ENCODE results near the gene XRCC3.

Gene XRCC3

DNA sequence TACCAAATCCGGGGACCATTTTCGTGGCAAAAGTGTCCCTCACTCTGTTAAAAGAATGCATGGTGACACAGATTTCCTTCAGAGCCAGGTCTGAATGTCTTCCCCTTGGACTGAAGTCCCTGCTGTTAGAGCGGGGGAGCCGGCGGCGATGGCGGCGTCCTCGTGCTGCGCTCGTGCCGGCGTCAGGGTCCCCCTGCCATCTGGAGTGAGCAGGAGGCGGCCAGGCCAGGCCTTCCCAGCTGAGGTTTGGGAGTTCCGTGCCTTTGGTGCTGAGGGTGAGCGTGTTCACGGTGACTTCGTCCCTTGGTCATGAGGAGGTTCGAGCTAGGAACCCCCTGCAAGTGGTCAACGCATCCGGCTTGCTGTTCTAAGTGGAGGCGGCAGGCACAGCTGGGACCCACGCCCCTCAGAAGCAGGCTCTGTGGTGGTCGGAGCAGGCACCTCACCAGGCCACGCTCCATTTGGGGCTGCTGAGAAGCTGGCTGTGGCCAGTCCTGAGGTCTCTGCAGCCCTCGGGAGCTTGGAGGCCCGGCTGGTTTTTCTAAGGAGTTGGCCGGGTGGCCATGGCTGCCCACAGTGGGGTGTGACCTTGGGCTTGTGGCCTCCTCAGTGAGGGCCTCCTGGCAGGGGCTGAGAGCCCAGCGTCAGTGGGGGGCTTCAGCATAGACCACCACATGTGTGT is 9.9 kb upstream of the XRCC3 start:
- no peak for DNase-seq

DNA sequence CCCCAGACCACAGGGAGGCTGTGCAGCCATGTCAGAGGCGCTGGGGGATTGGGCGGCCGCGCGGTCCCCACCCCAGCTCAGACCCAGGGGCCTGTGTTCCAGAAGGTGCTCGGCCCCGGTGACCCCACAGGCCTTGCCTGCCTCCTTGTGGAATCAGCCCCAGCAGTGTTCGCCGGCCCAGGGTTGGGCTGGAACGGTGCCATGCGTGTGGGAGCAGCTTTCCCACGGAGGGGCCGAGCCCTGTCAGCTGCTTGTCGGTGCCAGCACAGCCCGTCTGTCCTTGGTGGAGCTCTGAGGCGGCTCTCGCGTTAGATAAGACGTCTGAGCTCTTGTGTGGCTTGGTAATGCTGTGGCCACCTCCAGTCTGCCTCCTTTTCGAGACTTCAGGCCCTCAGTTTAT is 8.9 kb upstream of the XRCC3 start:
- no peak for DNase-seq

DNA sequence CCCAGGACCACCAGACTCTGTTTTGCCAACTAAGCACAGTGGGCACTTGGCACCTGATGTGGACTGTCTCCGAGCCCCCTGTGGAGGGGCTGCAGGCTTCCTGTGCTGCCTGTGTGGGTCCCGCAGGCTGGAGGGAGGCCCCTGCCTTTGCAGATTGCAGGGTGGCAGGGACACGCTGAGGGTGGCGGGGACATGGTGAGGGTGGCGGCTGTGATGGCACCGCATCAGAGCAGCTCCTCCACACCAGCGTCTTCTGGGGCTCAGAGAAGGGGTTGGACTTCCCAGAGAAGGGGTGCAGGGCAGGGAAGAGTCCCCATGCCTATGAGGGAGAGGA is 8.5 kb upstream of the XRCC3 start:
- DNase-seq: no peak

DNA sequence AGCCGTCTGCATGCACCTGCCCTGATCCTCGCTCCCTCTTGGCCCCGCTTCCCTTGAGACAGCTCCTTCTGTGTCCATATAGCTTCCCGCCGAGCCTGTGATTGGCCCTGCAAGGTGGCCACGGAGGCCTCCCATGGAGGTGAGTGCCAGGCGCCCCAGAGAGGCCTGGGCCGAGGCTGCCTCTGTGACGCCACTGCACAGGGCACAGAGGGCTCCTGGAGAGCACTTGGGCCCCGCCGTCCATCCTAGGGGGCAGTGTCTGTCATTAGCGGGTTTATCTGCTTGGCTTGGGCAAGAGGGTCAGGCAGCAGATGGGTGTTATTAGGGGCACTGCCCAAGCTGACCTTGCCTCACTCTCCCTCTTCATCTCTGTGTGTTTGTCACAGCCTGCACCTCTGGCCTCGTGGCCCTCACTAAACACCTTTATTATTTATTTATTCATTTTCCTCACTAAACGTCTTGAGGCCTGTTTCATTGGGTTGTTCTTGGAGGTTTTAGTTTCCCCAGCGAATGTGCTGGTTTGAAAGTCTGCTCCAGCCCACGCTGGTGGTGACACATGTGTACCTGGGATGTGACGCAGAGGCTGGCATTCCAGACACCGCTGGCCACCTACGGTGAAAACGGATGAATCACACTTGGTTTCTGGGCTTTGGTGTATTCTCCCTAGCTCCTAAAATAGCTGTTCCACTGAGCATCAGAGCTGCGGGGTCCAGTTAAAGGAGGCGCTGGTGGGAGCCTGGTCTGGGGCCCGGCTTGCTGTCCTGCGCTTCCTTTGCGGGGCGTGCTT is 6.3 kb upstream of the XRCC3 start:
- no peak for DNase-seq

DNA sequence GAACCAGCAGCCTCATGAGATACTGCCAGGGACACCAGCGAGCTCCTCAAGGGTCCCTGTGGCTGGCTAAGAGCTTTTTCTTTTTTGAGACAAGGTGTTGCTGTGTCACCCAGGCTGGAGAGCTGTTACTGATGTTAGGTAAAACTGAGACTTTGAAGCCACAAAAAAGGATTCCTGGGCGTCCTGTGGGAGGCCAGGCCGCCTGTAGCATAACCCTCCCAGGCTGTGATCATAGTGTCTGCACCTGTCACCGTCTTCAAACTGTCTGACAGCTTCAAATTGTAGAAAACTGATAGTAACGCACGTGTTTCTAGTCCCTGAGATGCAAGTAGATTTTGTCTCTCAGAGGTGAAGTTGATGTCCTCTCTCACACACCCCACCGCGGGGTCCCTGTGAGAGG is 4.5 kb upstream of the XRCC3 start:
- DNase-seq: no peak

DNA sequence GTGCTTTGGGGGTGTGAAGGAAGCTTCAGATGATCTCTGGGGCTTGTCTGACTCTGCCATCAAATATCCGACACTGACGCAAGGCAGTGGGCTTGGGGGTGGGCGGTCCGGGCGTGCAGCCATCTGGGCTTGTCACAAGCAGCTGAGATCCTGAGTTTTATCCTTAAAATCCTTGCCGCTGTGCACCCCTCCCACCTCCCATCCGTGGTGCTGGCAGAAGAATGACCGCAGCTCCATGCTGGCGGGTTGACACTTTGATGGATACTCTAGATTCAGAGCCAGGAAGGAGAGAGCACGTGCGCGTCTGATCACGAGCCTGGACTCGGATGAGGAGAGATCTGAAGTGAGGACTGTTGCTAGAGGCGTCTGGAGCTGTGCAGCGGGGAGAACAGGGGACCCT is 3.3 kb upstream of the XRCC3 start:
- DNase-seq: no peak

DNA sequence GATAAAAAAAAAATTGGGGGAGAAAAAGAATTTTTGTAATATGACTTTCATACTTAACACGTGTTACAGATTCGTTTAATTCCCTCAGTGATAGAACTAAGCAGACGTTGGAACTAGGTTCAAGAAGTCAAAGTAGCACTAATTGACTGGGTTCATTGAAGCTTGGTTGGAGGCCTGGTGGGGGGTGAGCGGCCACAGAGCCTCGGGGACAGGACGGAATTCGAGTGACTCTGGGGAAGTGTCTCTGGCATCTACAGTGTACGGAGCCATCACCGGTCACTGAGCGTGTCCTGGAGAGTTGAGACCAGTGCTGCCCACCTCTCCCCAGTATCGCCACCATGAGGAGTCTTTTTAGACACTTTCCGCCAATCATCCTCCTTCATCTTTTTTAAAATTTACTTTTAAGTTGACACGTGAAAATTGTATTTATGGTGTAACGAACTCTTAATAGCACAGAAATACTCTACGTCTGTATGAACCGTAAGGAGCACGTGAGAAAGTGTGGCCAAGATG is 1.7 kb upstream of the XRCC3 start:
- no peak for DNase-seq

DNA sequence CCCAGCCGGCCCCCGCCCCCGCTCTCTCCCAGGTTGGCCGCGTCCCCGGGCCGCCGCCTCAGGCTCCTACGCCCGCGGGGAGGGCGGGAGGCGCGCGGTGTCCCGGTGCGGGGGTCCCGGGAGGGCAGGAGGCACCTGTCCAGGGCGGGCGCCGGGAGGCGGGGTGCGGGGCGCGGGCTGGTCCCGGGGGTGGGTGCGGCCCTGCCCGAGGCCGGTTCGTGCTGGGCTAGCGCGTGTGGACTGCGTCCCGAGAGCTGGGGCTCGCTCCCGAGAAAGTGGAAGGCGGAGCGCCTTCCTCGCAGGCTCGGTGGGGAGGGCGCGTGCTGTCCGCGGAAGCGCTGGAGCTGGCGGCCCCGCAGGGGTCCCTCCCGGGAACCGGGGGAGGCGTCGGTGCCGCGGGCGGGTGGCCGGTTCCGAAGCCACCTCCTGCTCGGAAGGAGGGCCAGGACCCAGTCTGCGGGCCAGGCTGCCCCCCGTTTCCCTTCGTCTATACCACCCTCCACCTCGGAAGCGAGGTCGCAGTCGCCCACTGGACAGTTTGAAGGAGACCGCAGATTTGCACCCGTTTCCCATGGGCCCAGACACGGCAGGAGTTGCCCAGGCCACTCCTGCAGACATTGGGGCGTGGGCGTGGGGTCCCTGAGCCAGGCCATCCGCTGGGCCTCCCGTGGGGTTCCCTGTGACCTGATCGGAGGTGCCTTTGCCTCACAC is 995 bp upstream of the XRCC3 start:
- peak; percentile 49 for DNase-seq

DNA sequence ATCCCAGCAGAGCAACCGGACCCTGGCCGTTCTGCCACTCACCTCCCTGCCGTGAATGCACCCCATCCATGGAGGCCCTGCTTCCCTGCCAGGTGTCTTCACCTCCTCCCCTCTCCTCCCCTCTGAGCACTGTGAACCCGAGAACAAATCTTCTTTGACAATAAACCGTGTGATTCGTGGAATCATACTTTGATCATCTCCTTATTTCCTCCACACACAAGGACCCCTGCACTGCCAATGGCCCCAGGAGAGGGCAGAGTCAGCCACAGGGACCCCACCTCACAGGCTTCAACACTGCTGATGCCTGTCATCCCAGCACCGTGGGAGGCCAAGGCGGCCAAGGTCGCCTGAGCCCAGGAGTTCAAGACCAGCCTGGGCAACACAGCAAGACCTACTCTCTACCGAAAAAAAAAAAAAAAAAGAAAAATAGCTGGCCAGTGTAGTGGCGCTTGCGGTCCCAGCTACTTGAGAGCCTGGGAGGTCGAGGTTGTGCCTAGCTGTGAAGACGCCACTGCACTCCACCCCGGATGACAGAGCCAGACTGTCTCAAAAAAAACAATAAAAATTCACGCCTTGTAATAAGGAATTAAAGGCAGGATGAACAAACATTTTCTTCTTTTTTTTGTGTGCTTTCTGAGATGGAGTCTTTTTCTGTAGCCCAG is 1.1 kb downstream of the XRCC3 start:
- no peak for DNase-seq

DNA sequence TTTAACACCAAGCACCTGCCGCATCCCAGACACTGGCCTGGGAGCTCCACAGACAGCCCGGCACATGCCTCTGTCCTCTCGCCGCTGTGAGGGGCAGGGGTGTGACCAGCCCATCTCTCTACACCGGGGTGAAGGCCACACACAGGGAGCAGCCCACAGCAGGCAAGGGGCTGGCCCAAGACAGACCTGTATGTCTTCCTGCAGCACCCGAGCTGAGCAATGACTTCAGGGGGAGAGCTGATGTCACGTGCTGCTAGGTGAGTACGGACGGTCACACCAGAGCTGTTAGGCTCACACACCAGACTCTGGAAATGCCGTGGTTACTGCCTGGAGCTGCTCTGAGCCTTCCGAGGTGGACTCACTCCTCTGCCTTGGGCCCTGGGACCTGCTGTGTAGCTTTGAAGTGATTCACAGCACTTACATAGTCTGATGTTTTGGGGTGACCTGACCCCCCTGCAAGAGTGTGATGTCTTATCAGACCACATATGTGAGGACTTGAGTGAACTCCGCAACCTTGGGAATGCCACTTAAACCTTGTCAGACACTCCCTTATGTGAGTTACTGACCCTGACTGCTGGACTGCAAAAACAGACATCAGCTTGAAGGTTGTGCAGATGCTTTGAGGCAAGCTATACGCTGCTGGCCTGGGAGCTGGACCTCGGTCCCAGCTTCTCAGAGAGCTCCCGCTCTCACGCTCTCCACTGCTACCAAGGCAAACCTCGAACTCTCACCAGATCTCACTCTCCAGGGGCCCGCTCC is 1.8 kb downstream of the XRCC3 start:
- no peak for DNase-seq

DNA sequence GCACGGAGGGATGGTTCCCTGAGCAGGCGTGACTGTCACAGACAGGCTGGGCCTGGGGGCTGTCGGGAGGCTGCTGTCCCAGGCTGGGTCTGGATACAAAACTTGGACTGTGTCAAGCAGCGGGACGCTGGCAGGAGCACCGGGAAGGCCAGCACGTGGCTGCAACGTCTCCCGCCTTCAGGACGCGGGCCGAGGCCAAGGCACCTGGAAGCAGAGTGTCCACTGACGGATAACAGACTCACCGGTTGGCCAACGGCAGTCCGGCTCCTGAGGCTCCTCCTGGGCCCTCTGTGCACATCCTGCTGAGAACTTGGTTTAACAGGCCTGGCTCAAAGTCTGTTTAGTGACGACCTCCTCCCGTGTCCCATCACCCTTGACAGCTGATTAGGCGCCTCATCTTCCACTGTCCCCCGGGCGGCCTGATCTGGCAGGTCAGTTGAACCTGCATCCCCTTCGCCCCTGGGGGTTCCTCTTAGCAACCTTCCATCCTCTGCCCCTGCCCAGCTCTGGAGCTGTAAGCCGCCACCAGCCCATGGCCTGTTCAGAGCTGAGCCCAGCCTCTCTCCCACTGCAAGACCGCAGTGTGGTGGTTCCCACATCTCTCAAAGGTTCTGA is 2.5 kb downstream of the XRCC3 start:
- no peak for DNase-seq

DNA sequence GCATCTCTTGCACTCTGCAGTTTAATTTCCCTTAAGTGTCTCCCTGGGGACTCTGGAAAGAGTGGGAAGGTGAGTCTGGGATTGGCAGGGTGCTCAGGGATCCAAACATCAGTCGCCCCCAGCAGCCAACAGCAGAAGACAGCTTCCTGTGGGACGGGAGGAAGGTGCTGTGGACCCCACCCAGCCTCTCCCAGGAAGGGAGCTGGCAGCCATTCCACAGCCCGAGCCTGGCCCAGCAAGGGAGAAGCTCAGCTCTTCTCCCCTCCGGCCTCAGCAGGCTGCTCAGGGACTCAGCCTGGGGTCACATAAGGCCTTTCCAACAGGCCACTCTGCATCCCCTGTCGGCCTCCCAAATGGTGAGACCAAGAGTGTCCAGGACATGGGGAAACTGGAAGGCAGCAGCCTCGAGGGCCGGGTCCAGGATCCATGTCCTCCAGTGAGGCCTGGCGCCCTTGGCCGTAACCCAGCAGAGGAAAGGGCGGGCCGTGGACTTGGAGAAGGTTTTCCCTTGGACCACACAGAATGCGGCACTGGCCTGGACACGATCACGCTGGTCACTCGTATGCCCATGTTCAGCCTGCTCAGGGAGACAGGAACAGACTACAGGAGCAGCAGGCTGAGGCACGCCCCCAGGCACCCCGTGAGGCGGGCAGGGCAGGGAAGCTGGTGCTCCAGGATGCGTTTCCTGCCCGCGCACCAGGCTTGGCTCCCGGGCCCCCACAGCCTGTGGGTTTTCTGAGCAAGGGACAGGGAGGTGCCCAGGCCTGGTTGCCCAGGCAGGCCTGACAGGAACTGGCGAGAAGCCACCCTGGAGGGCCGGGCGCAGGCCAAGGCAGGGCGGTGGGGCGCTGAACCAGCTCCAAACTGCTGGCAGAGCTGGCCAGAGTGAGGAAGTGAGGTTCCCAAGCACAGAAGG is 3.5 kb downstream of the XRCC3 start:
- no peak for DNase-seq

DNA sequence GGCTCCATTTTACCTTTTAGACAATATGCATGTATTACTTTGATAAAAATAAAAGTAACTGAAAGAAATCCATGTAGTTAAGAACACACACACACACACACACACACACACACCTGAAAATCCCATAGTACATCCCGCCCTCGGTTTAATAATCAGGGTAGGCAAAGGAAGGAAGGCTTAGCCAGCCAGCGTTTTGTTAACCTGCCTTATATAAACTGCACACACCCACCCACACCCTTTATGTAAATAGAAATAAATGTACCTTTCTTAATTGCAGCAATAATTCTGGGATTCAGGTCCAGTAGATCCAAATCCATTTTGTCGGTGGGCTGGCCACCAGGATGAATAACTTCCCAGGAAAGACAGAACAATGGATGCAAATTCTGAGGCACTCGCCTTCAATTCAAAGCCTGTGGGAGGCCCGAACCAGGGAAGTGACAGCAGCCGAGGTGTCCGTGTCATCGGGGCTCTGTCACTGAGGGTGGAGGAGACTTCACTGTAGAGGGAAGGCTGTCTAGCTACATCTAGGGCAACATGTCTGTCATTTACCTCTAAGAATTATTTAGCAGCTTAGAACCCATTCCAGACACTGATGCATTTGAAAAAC is 4.4 kb downstream of the XRCC3 start:
- no peak for DNase-seq

DNA sequence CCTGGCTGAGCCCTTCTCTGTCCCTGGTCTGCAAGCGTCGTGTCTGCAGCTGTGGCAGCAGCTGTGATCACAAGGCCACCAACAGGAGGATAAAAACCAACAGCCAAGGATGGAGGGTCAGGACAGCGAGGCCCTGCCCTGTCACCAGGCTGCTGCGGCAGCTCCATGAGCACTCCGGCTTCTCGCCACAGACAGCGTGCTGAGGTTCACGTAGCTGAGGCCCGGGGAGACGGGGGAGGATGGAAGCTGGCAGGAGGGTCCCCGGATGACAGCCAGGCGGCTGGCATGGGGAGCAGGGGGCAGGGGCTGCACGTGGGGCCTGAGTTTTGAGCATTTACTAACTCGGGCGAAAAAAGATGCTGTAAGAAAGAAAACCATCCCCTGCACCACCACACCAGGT is 5.4 kb downstream of the XRCC3 start:
- no peak for DNase-seq

DNA sequence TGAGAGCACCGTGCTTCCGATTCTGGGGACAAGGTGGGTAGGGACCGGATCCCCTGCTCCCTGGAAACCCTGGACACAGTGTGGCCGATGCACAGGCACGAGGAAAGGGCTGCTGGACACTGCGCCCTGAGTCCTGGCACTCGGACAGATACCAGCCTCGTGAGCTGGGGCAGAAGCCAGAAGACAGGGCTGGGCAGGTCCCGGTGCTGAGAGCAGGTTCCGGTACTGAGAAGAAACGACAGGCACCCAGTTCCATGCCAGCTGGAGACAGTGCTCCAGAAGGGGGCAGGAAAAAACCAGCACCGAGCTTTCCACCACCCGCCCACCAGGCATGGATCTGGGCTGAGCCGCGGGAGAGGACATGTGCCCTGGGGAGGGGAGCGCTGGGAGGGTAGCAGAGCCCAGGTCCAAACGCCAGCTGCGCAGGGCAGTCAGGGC is 6.5 kb downstream of the XRCC3 start:
- no peak for DNase-seq

DNA sequence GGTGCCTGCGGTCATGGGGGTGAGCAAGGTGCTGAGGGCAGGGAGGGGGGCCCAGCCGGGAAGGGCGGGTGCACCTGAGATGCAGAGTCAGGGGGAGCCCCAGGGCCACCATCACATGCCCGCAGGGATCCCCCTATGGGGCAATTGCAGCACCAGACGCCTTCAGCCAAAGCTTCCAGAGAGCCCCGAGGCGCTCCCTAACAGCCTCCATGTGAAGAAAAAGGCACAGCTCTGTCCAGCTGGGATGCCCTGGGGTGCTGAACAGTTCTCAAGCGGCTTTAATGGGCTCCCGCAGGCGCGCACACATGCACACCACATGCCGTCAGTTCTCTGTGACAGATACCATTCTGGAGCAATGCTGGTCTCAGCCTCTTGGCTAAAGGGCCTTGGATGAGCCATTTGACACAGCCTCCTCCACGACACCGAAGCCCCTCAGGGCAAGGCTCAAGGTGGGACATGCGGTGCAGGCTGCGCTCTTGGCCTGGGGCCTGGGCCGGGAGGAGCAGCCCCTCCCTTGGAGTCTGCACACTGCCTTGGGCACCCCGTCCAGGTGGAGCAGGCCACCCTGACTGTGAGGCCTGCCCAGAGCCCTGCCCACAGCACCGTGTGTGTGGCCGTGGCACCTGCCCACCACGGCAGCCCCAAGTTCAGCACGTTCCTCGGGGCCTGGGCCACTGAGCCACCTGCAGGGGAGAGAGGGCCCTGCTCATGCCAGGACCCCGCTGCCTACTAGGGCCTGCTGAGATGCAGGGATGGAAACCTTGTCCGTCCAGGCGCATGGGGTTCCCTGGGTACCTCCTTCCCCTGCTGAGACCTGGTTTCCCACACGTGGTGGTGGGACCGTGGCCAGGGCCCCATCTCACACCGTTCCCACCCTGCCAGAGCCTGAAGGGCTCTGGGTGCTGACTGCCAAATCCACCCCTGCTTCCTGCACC is 7.7 kb downstream of the XRCC3 start:
- peak; percentile 84 for DNase-seq

DNA sequence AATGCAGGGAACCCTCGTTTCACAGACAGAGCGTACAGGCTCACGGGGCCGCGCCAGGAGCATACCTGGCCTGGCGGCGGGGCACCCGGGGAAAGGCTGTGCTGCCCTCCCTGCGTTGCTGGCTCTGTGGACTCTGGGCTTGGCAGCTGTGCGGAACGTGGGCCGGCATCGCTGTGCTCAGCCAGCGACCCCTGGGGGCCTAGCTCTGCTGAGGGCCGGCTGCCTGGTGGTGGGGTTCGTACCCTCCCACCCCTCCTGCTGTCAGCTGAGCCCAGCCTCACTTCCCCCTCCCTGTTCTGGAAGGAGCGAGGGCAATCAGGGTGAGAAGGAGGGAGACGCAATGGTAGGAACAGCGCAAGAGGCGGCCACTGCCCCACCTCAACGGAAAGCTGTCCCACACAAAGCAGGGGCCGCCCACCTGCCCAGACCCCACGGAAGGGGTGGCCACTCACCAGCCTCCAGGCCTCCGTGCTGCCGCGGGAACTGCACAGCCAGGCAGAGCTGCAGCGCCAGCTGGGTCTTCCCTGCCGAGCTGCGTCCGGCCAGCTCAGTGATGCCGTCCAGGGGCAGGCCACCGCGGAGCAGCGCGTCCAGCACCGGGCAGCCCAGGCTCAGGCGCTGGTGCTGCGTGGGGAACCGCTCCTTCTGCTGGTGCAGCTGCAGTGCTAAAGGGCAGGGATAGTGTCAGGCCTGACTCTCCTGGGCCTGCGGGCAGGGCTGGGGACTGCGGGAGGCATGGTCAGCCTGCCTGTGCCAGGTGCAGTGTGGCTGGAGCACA is 8.5 kb downstream of the XRCC3 start:
- no peak for DNase-seq

DNA sequence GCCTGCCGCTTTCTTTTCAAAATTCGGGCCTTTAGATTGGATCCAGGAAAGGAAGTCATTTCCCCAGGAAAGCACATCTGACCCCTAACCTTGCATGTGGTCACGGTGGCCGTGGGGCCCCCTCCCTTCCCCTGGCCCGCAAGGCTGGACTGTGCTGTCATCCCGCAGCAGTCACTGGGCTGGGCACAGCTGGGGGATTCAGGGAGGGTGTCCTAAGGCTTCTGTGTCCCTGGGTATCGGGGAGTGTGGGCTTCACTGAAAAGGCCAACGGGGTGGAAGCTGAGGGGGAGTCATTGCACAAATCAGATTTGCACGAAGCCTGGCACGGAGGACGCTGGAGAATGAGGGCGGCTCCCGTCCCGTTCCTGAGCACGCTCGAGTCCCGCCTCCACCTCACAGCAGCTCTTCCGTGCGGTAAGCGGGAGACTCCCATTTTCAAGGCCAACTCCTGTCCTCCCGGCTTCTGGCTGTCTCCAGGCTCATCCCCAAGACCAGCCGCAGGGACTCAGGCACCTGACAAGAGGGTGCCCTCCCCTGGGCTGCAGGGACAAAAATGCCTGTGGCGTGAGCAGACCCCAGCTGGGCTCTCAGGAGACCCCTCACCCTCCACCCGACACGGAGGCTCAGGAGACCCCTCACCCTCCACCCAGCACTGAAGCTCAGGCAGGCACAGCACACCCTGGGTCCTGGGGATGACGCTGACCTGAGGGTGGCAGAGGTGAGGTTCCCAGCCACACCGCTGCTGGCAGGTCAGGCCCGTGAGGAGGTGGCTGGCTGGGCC is 9.6 kb downstream of the XRCC3 start:
- no peak for DNase-seq

All from NCI-H146 (cell line).